ENCODE measurements around the gene NTRK2.

- TF ChIP-seq, protein P1, sequence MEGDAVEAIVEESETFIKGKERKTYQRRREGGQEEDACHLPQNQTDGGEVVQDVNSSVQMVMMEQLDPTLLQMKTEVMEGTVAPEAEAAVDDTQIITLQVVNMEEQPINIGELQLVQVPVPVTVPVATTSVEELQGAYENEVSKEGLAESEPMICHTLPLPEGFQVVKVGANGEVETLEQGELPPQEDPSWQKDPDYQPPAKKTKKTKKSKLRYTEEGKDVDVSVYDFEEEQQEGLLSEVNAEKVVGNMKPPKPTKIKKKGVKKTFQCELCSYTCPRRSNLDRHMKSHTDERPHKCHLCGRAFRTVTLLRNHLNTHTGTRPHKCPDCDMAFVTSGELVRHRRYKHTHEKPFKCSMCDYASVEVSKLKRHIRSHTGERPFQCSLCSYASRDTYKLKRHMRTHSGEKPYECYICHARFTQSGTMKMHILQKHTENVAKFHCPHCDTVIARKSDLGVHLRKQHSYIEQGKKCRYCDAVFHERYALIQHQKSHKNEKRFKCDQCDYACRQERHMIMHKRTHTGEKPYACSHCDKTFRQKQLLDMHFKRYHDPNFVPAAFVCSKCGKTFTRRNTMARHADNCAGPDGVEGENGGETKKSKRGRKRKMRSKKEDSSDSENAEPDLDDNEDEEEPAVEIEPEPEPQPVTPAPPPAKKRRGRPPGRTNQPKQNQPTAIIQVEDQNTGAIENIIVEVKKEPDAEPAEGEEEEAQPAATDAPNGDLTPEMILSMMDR (IDR thresholded peaks at IDR 0.05 in 2 of 3, conservative IDR thresholded peaks at IDR 0.05 in 1 of 3; ENCODE audit: control insufficient read depth in 2 of 3, extremely low read depth in 1 of 3, insufficient read depth in 1 of 3, low read depth in 3 of 3, low read length in 3 of 3), result no peak
- TF ChIP-seq CHD2 (IDR thresholded peaks at IDR 0.05; ENCODE audit: borderline replicate concordance, low read depth, low read length) (no peak), ZNF274 (IDR thresholded peaks at IDR 0.05; ENCODE audit: insufficient read depth, insufficient read length) (no peak), TCF7 (IDR thresholded peaks at IDR 0.05; ENCODE audit: borderline replicate concordance) (no peak), JUND (IDR thresholded peaks at IDR 0.05; ENCODE audit: low read depth, low read length) (no peak)
Measured at GRCh38 chr9:84879631-84880030, 210.1 kb downstream of the NTRK2 start.
